Measurements from ENCODE around the gene TEX29. TPM values are rescaled to one million over a fixed set of nuclear protein-coding genes. Genes with fewer than 3 reads are reported as not detected.

Gene TEX29
- total RNA-seq, 3 donors from 2014 or later = 0.64 TPM; not detected in 2

DNA sequence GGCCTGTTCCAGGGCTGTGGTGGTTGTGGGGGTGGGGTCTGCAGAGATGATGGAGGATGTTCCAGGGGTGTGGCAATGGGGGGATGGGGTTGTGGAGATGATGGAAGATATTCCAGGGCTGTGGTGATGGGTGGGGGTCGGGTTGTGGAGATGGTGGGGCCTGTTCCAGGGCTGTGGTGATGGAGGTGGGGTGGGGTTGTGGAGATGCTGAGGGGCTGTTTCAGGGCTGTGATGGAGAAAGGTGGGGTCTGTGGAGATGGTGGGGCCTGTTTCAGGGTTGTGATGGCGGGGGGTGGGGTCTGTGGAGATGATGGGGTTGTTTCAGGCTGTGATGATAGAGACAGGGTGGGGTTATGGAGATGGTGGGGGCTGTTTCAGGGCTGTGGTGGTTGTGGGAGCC lies 62.0 kb downstream of the TEX29 start:
- TF ChIP-seq POLR2A (IDR thresholded peaks at IDR 0.05) (no peak), POLR2AphosphoS5 (IDR thresholded peaks at IDR 0.05) (no peak)
- TF ChIP-seq, protein P1, sequence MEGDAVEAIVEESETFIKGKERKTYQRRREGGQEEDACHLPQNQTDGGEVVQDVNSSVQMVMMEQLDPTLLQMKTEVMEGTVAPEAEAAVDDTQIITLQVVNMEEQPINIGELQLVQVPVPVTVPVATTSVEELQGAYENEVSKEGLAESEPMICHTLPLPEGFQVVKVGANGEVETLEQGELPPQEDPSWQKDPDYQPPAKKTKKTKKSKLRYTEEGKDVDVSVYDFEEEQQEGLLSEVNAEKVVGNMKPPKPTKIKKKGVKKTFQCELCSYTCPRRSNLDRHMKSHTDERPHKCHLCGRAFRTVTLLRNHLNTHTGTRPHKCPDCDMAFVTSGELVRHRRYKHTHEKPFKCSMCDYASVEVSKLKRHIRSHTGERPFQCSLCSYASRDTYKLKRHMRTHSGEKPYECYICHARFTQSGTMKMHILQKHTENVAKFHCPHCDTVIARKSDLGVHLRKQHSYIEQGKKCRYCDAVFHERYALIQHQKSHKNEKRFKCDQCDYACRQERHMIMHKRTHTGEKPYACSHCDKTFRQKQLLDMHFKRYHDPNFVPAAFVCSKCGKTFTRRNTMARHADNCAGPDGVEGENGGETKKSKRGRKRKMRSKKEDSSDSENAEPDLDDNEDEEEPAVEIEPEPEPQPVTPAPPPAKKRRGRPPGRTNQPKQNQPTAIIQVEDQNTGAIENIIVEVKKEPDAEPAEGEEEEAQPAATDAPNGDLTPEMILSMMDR (IDR thresholded peaks at IDR 0.05) = no peak

DNA sequence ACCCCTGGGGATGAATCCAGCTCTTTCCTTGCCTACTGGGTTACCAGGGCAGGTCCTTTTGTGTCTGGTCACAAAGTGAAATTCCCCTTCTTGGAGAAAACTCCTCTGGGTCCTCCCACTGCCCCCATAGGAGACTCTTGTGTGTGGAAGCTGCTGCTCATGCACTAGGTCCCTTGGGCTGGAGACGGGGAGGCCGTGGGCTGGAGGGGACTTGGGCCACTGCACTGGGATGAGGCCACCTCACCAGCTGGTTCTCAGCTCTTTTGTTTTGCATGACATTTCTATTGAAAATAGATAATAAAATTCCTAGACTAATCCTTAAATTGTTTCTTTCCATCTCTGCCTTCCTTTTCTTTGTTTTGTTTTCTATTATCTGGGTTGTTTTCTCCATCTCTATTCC lies 62.4 kb downstream of the TEX29 start:
- Histone ChIP-seq H3K9me3 (peaks cover 0 to 4% of the 10 kb centered on the region in 2 donors), H3K27me3 (peaks cover 0 to 25% of the 10 kb centered on the region in 2 donors), H3K36me3 (no peaks in the 10 kb centered on the region), H3K4me1 (no peaks in the 10 kb centered on the region), H3K4me3 (no peak overlapping the region), H3K27ac (no peak overlapping the region)
- DNase-seq (ENCODE audit: low spot score in 2 of 2) = no peak
- intact Hi-C loops (cut with DNase I; ENCODE audit: low total_unique reads) = no loop called here
- TF ChIP-seq POLR2A (IDR thresholded peaks at IDR 0.05) (no peak), POLR2AphosphoS5 (IDR thresholded peaks at IDR 0.05) (no peak)
- TF ChIP-seq, protein P1 (IDR thresholded peaks at IDR 0.05) = no peak

More for the DNA sequence above, 62.0 kb downstream of the TEX29 start:
- no peak for DNase-seq (ENCODE audit: low spot score in 2 of 2)
- no peaks in the 10 kb centered on the region for H3K4me1 ChIP-seq
- peaks cover 0 to 20% of the 10 kb centered on the region in 2 donors for H3K27me3 ChIP-seq
- intact Hi-C loops (cut with DNase I; ENCODE audit: low total_unique reads) = no loop called here
- H3K9me3 ChIP-seq = peaks cover 0 to 4% of the 10 kb centered on the region in 2 donors
- no peak overlapping the region for H3K4me3 ChIP-seq
- no peak overlapping the region for H3K27ac ChIP-seq
- H3K36me3 ChIP-seq = no peaks in the 10 kb centered on the region

GRCh38 chr13:111383591-111384440 lies 63.4 kb downstream of the TEX29 start:
- intact Hi-C loops (cut with DNase I; ENCODE audit: low total_unique reads) = no loop called here
- TF ChIP-seq POLR2A (IDR thresholded peaks at IDR 0.05) = no peak
- TF ChIP-seq, protein P1 (IDR thresholded peaks at IDR 0.05) = no peak
- TF ChIP-seq POLR2AphosphoS5 (IDR thresholded peaks at IDR 0.05) = no peak
- peaks cover 0 to 33% of the 10 kb centered on the region in 2 donors for H3K27me3 ChIP-seq
- no peaks in the 10 kb centered on the region for H3K36me3 ChIP-seq
- no peaks in the 10 kb centered on the region for H3K4me1 ChIP-seq
- no peak for DNase-seq (ENCODE audit: low spot score in 2 of 2)
- H3K9me3 ChIP-seq = peaks cover 0 to 4% of the 10 kb centered on the region in 2 donors
- H3K27ac ChIP-seq = no peak overlapping the region
- H3K4me3 ChIP-seq = no peak overlapping the region

DNA sequence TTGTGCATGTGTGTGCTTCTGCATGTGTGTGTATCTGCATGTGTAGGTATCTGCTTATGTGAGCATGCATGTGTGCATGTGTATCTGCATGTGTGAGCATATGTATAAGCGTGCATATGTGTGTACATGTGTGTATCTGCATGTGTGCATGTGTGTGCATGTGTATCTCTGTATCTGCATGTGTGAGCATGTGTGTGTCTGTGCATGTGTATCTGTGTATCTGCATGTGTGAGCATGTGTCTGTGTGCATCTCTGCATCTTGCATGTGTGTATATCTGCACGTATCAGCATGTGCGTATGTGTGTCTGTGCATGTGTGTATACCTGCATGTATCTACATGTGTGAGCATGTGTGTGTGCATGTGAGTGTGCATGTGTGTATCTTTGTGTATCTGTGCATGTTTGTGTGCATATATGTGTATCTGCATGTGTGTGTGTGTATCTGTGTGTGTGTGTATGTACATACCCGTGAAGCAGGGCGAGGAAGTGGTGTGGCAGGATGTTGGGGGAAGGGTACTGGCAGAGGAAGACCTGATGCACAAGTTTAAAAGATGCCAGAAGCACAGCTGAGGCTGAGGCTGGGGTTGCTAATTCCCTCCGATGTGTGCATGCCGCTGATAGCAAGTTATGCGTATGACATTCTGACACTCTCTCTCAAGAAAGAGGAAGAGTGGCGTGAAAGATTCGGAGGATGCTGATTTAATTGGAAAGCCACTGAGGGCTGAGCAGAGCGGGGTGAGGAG lies 64.2 kb downstream of the TEX29 start:
- H3K4me1 ChIP-seq = no peaks in the 10 kb centered on the region
- no peaks in the 10 kb centered on the region for H3K36me3 ChIP-seq
- TF ChIP-seq POLR2AphosphoS5 (IDR thresholded peaks at IDR 0.05) (no peak), POLR2A (IDR thresholded peaks at IDR 0.05) (no peak)
- TF ChIP-seq, protein P1 (IDR thresholded peaks at IDR 0.05) = no peak
- peaks cover 0 to 37% of the 10 kb centered on the region in 2 donors for H3K27me3 ChIP-seq
- no peak overlapping the region for H3K27ac ChIP-seq
- H3K9me3 ChIP-seq = peaks cover 0 to 4% of the 10 kb centered on the region in 2 donors
- H3K4me3 ChIP-seq = no peak overlapping the region
- intact Hi-C loops (cut with DNase I; ENCODE audit: low total_unique reads) = no loop called here
- DNase-seq (ENCODE audit: low spot score in 2 of 2) = no peak
